TTC549 (cell line): ENCODE measurements around the gene PRAMEF2.
"Not testable (repeated sequence)": the region's sequence is repeated elsewhere in the genome, so short reads cannot be mapped to it uniquely, and the experiment has no call there.

Experiments used
- FAIRE-seq: peaks from 2 replicates; lab custom pipeline; 2012; peaks lifted over from hg19 to GRCh38; lab: Jason Lieb, UNC

The PRAMEF2 gene, protein sequence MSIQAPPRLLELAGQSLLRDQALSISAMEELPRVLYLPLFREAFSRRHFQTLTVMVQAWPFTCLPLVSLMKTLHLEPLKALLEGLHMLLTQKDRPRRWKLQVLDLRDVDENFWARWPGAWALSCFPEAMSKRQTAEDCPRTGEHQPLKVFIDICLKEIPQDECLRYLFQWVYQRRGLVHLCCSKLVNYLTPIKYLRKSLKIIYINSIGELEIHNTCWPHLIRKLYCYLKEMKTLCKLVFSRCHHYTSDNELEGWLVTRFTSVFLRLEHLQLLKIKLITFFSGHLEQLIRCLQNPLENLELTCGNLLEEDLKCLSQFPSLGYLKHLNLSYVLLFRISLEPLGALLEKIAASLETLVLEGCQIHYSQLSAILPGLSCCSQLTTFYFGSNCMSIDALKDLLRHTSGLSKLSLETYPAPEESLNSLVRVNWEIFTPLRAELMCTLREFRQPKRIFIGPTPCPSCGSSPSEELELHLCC

DNA sequence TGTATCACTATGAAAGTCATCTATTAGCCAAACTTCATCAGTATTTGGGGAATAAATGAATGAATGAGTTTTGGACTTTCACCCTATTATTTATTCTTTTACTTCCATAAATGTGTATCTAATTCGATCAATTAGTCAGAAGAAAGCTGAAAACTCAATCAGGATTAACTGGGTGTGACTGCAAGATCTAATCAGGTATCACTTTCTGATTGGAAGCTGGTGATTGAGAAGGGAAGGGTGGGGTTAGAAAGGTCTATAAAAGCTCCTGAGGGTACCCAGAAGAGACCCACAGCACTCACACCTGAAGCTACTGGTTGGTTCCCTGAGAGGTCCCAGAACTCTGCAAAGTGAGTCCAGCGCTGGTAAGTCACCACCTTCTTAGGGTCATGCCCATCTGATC is at the start of gene PRAMEF2:
PRAMEF2 (plus strand) TSS at position 301 of the 400 bp plus-strand sequence. CDS start 1,924 bp downstream, outside the sequence.
- not testable (repeated sequence) for FAIRE-seq

DNA sequence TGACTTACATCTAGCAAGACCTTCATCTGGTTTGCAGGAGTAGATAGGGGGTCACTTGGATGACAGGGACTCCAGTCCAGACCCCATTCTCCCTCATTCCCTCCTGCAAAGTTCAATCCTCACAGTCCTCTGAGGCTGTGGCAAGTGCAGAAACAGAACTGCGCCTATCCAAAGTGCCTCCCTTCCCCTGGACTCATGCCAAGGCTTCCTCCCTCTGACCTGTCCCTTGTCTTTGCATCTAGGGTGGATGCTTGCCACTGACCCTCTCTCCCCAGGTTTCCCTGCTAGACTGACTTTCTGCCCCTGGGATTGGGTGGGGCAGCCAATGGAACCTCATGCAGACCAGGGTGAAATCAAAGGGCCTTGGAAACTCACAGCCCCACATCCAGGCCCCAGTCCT is 47.0 kb upstream of the PRAMEF2 start:
- FAIRE-seq: no peak

DNA sequence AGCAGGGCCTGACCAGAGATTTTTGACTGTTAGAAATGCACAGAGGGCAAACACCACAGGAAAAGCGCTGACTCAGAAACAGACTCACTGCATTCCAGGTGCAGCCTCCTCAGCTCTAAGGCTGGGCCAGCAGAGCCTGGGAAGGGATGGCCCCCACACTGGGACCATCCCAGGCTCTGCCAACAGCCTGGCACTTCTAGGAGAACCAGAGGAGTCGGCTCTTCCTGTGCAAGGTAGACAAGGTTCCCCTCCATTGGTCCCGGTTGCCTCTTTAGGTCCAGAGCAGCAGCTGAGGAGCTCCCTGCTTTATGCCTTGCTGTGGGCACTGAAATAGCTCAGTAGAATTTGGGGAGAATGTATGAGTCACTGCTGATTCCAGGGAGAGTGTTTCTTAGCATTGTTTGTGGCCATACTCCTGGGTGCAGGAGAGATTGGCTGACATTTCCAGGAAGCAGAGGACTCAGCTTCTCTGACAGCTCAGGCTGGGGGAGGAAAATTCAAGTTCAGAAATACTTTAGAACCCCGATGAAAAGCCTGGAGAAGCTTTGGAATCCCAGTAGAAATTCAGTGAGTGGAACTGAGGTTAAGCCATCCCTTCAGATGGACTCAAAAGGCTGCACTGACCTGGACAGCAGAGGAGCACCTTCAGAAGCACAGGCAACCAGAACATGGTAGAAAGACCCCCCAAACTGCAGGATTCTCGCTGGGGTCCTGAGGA is 46.0 kb upstream of the PRAMEF2 start:
- no peak for FAIRE-seq

DNA sequence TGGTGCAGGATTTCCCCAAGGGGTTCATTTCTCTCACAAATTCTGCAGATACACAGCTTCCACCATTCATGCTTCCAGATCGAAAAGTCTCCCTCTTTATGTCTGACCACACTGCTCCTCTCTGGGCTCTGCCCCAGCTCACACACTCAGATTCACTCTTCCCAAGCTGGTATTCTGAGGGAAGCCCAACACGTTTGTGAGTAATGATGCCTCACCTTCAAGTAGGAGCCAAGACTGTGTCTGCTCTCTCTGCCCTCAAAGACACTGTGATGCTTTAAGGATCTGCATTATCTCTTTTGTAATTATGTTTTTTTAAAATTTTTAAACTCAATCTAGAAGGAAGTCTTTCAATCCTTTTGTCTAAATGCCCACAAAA is 45.5 kb upstream of the PRAMEF2 start:
- no peak for FAIRE-seq

DNA sequence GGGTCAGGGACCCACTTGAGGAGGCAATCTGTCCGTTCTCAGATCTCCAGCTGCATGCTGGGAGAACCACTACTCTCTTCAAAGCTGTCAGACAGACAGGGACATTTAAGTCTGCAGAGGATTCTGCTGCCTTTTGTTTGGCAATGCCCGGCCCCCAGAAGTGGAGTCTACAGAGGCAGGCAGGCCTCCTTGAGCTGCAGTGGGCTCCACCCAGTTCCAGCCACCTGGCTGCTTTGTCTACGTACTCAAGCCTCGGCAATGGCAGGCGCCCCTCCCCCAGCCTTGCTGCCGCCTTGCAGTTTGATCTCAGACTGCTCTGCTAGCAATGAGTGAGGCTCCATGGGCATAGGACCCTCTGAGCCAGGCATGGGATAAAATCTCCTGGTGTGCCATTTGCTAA is 37.8 kb upstream of the PRAMEF2 start:
- not testable (repeated sequence) for FAIRE-seq

DNA sequence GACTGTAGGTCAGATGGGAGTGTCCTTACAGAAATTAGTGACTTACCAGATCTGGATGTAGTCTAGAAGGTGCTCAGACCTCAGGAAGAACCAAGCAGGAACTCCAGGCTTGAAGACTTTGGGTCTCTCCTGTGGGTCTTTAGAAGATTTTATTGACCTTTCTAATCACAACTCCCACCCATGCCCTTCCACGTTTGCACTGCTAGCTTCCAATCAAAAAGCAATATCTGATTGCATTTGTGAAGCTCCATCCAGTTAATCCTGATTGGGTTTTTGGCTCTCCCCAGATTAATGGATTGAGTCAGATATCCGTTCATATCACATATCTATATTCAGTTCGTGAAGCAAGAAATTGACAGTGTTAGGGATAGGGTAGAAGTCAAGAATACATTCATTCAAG is 25.6 kb upstream of the PRAMEF2 start, which contains the start of gene PRAMEF11:
PRAMEF11 (minus strand) TSS at position 101 of the 400 bp plus-strand sequence. CDS start 2,621 bp downstream, outside the sequence.
- not testable (repeated sequence) for FAIRE-seq

DNA sequence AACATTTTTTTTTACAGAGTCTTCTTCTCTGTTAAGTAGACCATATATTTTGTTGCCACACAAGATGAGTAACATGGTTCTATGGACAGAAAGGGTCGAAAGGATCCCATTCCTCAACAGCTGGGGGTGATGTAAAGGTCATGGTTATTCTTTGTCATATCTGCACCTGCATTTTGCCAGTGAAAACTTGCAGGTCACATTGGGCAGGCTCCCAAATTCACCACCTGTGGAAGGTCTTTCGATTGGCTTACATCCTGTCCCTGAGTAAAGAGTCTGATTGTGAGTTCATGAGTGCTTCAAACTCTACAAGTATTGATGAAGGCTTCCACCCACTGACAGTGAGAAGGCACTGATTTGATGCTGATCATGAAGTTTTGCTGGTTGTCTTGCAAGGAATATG is 23.6 kb upstream of the PRAMEF2 start:
- FAIRE-seq: not testable (repeated sequence)

DNA sequence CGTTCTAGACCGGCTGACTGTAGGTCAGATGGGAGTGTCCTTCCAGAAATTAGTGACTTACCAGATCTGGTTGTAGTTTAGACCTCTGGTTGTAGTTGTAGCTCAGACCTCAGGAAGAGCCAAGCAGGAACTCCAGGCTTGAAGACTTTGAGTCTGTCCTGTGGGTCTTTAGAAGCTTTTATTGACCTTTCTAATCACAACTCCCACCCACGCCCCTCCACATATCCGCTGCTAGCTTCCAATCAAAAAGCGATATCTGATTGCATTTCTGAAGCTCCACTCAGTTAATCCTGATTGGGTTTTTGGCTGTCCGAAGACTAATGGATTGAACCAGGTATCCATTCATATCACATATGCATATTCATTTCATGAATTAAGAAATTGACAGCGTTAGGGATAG is 8.3 kb upstream of the PRAMEF2 start, which contains the start of gene HNRNPCL1:
HNRNPCL1 (minus strand) TSS at position 101 of the 400 bp plus-strand sequence. CDS start 431 bp downstream, outside the sequence.
- not testable (repeated sequence) for FAIRE-seq

DNA sequence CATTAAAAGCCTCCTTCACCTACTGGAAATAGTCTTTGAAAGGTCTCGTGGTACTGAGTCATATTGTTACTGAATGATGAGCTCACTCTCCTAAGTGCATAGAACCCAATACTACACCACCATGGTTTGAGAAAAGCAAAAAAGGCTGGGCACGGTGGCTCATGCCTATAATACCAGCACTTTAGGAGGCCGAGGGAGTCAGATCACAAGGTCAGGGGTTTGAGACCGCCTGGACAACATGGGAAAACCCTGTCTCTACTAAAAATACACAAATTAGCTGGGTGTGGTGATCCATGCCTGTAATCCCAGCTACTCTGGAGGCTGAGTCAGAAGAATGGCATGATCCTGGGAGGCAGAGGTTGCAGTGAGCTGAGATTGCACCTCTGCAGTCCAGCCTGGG is 5.1 kb upstream of the PRAMEF2 start:
- no peak for FAIRE-seq

DNA sequence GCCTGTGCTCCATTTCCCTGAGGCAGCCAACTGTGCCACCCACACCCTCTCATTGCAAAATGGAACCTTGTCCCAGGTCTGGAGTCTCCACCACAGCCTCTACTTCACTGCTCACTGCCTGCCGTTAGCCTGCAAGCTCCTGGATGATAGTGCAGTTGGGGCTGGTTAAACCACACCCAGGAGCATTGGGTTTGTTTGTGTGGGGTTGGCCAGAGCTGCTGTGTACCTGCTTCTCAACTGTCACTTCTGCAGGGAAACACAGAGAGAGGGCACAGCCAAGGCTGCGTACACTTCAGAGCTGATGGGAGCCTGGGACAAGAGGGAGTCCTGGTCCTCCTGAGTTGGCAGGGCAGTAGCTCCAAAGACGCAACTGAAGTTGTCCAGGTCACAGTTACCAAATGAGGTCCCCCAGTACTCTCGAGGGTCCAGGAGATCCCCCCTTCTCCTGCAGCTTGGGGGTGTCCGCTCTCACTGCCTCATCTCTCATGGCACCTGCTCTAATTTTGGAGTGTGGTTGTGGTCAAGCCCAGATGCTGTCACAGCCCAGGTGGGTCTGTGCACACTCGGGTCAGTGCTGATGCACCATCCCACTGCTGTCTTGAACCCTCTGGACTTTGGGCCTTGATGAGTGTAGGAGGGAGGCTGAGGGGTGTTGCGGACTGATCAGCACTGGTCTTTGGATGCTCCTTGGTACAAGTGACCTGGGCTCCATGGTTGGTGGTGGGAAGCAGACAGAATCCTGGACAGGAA is 6.4 kb downstream of the PRAMEF2 start:
- not testable (repeated sequence) for FAIRE-seq

DNA sequence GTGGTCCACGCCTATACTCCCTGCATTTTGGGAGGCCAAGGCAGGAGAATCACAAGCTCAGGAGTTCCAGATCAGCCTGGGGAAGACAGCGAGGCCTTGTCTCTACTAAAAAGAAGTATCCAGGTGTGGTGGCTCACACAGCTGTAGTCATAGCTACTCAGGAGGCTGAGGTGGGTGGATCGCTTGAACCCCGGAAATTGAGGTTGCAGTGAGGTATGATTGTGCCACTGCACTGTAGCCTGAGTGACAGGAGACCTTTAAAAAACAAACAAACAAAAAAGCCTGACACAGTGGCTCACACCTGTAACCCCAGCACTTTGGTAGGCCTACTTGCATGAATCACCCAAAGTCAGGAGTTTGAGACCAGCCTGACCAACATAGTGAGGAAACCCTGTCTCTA is 21.6 kb downstream of the PRAMEF2 start:
- FAIRE-seq: not testable (repeated sequence)

DNA sequence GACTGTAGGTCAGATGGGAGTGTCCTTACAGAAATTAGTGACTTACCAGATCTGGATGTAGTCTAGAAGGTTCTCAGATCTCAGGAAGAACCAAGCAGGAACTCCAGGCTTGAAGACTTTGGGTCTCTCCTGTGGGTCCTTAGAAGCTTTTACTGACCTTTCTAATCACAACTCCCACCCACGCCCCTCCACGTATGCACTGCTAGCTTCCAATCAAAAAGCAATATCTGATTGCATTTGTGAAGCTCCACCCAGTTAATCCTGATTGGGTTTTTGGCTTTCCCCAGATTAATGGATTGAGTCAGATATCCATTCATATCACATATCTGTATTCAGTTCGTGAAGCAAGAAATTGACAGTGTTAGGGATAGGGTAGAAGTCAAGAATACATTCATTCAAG is 29.2 kb downstream of the PRAMEF2 start, which contains the start of gene PRAMEF4:
PRAMEF4 (minus strand) TSS at position 101 of the 400 bp plus-strand sequence. CDS start 2,807 bp downstream, outside the sequence.
- not testable (repeated sequence) for FAIRE-seq

DNA sequence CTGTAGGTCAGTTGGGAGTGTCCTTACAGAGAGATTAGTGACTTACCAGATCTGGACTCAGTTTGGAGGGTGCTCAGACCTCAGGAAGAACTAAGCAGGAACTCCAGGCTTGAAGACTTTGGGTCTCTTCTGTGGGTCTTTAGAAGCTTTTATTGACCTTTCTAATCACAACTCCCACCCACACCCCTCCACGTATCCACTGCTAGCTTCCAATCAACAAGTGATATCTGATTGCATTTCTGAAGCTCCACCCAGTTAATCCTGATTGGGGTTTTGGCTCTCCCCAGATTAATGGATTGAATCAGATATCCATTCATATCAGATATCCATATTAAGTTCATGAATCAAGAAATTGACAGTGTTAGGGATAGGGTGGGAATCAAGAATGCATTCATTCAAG is 41.3 kb downstream of the PRAMEF2 start, which contains the start of gene PRAMEF10:
PRAMEF10 (minus strand) TSS at position 101 of the 400 bp plus-strand sequence. CDS start 2,423 bp downstream, outside the sequence.
- FAIRE-seq: not testable (repeated sequence)

DNA sequence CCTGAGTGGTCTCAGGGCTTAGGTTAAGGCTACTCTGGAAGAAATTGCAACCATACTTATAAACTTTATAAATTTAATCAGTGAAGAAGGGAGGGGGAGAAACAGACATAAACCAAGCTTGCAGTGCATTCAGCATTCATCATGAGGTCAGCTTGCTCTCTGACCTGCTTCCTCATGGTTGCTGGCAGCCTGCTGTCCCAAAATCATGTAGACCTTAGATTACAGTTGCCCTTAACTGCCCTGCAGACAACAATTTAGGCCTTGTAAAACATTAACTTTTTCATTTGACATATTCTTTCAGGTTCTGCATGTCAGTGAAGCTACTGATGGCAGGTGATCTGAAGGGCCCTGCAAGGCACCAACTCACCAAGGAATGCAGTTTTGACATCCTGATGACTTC is 42.3 kb downstream of the PRAMEF2 start:
- not testable (repeated sequence) for FAIRE-seq

DNA sequence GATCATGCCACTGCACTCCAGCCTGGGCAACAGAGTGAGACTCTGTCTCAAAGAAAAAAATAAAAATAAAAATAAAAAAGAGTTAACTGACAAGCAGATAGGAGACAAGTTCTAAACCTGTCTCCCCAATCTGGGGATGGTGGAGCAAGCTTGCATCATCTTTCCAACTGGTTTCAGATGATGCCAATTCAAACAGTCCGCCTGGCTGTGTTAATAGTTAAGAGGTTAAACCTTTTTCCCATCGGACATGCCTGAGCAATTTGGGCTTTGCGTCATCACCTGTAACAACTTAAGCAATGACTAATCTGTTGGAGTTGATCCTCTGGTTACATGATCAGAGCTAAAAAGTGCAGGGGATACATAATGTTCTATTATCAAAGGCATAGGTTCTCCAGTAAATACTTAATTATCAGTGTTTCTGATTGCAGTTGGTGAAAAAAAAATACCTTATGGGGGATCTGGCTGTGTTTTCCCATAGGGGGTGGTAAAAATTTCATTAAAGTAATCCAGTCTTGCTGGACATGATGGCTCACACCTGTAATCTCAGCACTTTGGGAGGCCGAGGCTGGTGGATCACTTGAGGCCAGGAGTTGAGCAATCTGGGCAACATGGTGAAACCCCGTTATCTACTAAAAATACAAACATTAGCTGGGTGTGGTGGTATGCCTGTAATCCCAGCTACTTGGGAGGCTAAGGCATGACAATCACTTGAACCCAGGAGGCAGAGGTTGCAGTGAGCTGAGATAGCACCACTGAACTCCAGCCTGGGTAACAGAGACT is 47.1 kb downstream of the PRAMEF2 start:
- not testable (repeated sequence) for FAIRE-seq
